ENCODE results near the gene ZSWIM6. TPM values are rescaled to one million over a fixed set of nuclear protein-coding genes. Genes with fewer than 3 reads are reported as not detected.

Gene ZSWIM6
- polyA plus RNA-seq, 2 donors = 3.6 to 5.4 TPM

Other genes starting within 250 kb of the ZSWIM6 start
- gene SMIM15, start 169.8 kb upstream of the ZSWIM6 start, polyA plus RNA-seq = 10 to 100 TPM; 36.1 to 37.2 TPM